Stimulated activated CD4-positive, alpha-beta T cell treated with anti-CD3 and anti-CD28 coated beads, TNF-alpha, amount 100 ng/mL, for 4 hours (primary cell): ENCODE data around the gene BCKDK.
"Not testable (repeated sequence)": the region's sequence is repeated elsewhere in the genome, so short reads cannot be mapped to it uniquely, and the experiment has no call there.

Experiments used
- DNase-seq, 3 experiments: peaks; one replicate each; pipeline ENCODE4 v3.0.0-alpha.2; 2020; ENCODE audit warnings: low read depth in 3 of 3

BCKDK gene

GRCh38 chr16:31094424-31095120, 13.6 kb upstream of the BCKDK start, which contains the start of gene VKORC1:
Gene VKORC1 (minus strand): TSS chr16:31094797. CDS start chr16:31094729, 68 bp downstream.
- peak; percentile 70 to 76 (median 71) for DNase-seq

- DNase-seq = no peak
Measured at GRCh38 chr16:31099860-31100638, 8.1 kb upstream of the BCKDK start.

DNA sequence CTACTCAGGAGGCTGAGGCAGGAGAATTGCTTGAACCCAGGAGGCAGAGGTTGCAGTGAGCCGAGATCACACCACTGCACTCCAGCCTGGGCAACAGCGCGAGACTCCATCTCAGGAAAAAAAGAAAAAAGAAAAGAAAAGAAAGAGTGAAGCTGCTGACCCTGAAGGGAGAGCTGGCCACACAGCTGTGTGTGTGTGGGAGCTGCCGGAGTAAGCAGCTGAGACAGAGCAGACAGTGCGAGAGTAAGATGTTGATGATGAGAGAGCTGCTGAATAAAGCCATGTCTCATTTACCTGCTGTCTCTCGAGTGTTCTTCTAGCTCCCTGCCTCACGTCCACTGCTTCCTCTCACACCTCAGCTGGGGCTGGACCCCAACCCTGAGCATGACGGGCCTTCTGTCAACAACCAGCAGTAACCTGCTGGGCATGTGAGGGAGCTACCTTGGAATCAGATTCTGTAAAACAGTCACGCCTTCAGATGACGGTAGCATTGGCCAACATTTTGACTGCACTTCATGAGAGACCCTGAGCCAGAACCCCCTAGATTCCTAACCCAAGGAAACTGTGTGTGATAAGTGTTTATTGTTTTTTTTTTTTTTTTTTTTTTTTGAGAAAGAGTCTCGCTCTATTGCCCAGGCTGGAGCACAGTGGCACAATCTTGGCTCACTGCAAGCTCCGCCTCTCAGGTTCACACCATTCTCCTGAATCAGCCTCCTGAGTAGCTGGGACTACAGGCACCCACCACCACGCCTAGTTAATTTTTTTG, 7.1 kb upstream of the BCKDK start:
- DNase-seq = not testable (repeated sequence)

- peak; percentile 56 to 72 (median 63) for DNase-seq
Measured at GRCh38 chr16:31105677-31106213, 2.4 kb upstream of the BCKDK start.

DNA sequence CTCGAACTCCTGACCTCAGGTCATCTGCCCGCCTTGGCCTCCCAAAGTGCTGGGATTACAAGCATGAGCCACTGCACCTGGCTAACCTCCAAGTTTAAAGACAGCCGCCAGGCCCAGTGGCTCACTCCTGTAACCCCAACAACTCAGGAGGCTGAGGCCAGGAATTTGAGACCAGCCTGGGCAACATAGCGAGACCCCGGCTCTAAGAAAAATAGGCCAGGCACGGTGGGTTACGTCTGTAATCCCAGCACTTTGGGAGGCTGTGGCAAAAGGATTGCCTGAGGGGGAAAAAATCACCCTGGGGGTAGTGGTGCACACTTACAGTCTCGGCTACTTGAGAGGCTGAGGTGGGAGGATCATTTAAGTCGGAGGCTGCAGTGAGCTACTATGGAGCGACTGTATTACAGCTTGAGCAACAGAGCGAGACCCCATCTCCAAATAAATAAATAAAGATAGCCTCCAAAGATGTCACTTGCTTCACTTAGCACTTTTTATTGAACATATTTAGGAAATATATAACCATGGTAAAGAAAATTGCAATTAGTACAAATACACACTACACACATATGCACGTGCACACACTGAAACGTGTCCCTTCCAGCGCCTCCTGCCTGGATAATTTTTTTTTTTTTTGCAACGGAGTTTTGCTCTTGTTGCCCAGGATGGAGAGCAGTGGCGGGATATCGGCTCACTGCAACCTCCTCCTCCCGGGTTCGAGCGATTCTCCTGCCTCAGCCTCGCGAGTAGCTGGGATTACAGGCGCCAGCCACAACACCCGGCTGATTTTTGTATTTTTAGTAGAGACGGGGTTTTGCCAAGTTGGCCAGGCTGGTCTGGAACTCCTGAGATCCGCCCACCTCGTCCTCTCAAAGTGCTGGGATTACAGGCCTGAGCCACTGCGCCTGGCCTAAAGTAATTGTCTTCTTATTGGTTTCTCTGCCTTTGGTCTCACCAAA, 1.4 kb upstream of the BCKDK start:
- no peak for DNase-seq

DNA sequence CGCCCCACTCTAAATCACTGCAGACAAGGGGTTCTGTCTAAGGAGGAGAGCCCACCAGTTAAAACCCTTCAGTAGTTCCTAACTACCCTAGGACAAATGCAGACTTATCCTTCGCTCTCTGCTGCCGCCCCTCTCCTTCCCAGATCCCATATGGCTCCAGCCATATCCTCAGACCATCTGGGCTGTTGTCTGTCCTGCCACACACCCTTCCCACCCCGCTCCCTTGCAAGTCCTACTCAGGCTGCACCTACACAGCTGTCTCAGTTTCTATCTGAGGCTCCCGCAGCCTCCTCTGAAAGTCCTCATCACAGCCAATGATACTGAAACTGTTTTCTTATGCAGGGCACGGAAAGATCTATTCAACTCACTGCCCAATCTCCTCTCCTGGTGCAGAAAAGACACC, 720 bp upstream of the BCKDK start:
- DNase-seq = no peak

DNA sequence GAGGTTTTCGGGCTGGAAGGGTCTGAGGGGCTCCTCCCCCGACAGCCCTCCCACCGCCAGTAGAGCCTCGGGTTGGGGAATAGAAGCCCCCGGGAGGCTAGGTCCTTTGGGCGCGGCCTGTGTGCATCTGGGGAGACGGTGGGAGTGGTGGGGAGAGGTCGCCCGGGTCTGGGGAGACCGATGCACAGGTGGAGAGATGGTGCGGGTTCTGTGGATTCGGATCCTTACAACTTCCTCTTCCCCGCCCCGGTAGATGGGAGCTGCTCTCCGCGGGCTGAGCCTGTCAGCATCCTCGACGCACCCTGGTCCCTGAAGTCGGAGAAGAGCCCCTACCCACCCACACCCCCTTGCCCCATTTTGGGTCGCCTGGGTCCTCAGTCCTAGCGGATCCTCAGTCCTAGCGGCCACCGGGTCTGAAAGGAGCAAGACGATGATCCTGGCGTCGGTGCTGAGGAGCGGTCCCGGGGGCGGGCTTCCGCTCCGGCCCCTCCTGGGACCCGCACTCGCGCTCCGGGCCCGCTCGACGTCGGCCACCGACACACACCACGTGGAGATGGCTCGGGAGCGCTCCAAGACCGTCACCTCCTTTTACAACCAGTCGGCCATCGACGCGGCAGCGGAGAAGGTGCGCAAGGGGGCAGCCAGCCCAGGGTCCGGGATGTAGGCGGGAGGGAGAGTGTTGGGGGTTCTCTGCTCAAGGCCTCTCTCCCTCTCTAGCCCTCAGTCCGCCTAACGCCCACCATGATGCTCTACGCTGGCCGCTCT, 790 bp downstream of the BCKDK start:
- DNase-seq = no peak

- DNase-seq = no peak
Measured at GRCh38 chr16:31109622-31110021, 1.4 kb downstream of the BCKDK start.

GRCh38 chr16:31110106-31111034, 2.2 kb downstream of the BCKDK start:
- no peak for DNase-seq

DNA sequence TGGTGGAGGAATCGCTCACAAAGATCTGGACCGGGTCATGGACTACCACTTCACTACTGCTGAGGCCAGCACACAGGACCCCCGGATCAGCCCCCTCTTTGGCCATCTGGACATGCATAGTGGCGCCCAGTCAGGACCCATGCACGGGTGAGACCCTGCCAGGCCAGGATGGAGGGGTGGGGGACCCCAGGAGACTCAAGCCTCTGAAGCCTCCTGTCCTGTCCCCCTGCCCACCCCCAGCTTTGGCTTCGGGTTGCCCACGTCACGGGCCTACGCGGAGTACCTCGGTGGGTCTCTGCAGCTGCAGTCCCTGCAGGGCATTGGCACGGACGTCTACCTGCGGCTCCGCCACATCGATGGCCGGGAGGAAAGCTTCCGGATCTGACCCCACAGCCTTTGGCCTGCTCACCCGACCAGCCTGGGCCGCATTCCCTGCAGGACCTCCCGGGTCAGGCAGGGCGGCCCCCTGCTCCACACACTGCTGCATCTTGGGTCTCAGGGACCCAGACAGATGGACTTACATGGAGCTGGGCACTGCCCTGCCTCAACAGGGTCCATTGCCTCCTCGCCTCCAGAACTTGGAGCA, 3.8 kb downstream of the BCKDK start:
- no peak for DNase-seq

DNA sequence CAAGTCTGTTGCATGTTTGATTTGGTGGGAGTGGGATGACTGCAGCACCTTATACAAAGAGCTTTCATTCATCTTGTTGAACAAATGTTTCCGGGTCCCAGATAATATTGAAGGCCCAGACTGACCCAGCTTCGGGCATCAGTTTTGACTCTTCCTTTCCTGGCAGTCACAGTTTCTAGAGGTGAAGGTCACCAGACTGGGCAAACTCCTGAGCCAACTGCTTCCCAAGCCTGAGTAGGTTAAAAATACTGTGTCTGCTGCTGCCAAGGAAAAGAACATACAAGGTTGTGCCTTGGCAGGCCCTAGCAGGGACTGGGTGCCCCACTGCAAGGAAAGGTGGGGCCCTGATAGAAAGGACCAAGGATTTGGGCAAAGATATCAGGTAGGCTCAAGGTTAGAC, 4.5 kb downstream of the BCKDK start:
- no peak for DNase-seq

DNA sequence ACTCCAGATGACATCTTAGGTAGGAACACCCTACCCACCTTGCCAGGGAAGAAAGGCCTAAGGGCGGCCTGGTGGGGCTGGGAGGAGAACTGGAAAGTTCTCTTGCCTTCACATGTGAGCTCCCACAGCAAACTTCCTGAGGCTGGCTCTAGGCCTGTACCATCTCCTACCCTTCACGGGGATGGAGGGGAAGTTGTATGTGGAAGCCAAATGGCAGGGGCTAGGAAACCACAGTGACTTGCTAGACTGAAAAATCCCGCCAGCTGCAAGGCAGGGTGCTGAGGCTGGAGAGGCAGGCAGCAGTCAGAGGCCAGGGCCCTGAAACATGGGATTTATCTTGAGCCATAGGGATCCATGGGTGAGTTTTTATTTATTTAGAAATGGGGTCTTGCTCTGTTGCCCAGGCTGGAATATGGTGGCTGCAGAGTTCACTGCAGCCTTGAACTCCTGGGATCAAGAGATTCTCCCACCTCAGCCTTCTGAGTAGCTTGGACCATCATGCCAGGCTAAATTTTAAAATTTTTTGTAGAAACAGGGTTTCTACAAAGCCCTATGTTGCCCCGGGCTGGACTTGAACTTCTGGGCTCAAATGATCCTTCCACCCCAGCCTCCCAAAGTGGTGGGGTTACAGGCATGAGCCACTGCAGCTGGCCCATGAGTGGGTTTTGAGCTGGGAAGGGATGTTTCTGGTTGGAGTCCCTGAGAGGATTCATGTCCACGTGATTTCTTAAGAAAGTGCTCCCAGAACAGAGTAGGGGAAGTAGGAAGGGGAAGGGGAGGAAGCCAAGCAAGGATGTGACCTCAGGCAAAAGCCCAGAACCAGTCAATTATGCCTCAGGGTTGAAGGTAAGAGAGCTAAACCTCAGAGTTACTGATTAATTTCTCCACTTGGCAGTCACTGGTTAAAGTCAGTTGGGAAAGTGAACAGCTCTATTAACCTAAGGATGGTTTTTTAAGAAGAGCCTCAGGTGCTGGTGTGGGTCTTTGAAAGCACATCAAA, 5.2 kb downstream of the BCKDK start:
- DNase-seq = no peak

GRCh38 chr16:31114468-31114867, 6.3 kb downstream of the BCKDK start:
- no peak for DNase-seq

GRCh38 chr16:31117384-31118222, 9.4 kb downstream of the BCKDK start, which contains the start of gene KAT8:
Gene KAT8 (plus strand): TSS chr16:31117664. CDS start chr16:31117682, 18 bp downstream.
- DNase-seq = peak; percentile 91 to 96 (median 94)

- no peak for DNase-seq
Measured at GRCh38 chr16:31118223-31119155, 10.3 kb downstream of the BCKDK start.
